ENCODE results near the gene CXCR2.
A peak's percentile ranks its signal among the peaks of the same experiment; 100 is the strongest.

CXCR2 gene

GRCh38 chr2:218130822-218131221 lies 5.0 kb downstream of the CXCR2 start:
- TF ChIP-seq CTCF (IDR thresholded peaks at IDR 0.05; ENCODE audit: low read length, missing control alignments): no peak
- no peak for DNase-seq (ENCODE audit: low read depth)
- no peak overlapping the region for H3K4me3 ChIP-seq (replicated peaks; ENCODE audit: low read depth, low read length)

GRCh38 chr2:218137514-218137913 lies 11.7 kb downstream of the CXCR2 start:
- TF ChIP-seq CTCF (IDR thresholded peaks at IDR 0.05; ENCODE audit: low read length, missing control alignments): no peak
- DNase-seq (ENCODE audit: low read depth): no peak
- H3K4me3 ChIP-seq (replicated peaks; ENCODE audit: low read depth, low read length): no peak overlapping the region

GRCh38 chr2:218138047-218138446 lies 12.2 kb downstream of the CXCR2 start:
- no peak for DNase-seq (ENCODE audit: low read depth)
- TF ChIP-seq CTCF (IDR thresholded peaks at IDR 0.05; ENCODE audit: low read length, missing control alignments): no peak
- no peak overlapping the region for H3K4me3 ChIP-seq (replicated peaks; ENCODE audit: low read depth, low read length)

GRCh38 chr2:218145124-218145523 lies 19.3 kb downstream of the CXCR2 start:
- no peak for TF ChIP-seq CTCF (IDR thresholded peaks at IDR 0.05; ENCODE audit: low read length, missing control alignments)
- H3K4me3 ChIP-seq (replicated peaks; ENCODE audit: low read depth, low read length): no peak overlapping the region
- peak; percentile 39 for DNase-seq (ENCODE audit: low read depth)

- no peak for DNase-seq (ENCODE audit: low read depth)
- no peak overlapping the region for H3K4me3 ChIP-seq (replicated peaks; ENCODE audit: low read depth, low read length)
- TF ChIP-seq CTCF (IDR thresholded peaks at IDR 0.05; ENCODE audit: low read length, missing control alignments): no peak
Observed at GRCh38 chr2:218146056-218146455, 20.2 kb downstream of the CXCR2 start.

GRCh38 chr2:218149098-218149497 lies 23.3 kb downstream of the CXCR2 start:
- no peak for TF ChIP-seq CTCF (IDR thresholded peaks at IDR 0.05; ENCODE audit: low read length, missing control alignments)
- no peak overlapping the region for H3K4me3 ChIP-seq (replicated peaks; ENCODE audit: low read depth, low read length)
- no peak for DNase-seq (ENCODE audit: low read depth)

GRCh38 chr2:218149848-218150440 lies 24.1 kb downstream of the CXCR2 start:
- TF ChIP-seq CTCF (IDR thresholded peaks at IDR 0.05; ENCODE audit: low read length, missing control alignments): no peak
- DNase-seq (ENCODE audit: low read depth): no peak
- no peak overlapping the region for H3K4me3 ChIP-seq (replicated peaks; ENCODE audit: low read depth, low read length)
